OCI-LY7 (cell line): ENCODE results near the gene COG7. TPM values are rescaled to one million over a fixed set of nuclear protein-coding genes. Genes with fewer than 3 reads are reported as not detected.
A peak's percentile ranks its signal among the peaks of the same experiment; 100 is the strongest.

Experiments
- BruUV-seq: library from RNA; stranded (reverse); fragments of 400-500 nt; replicated peaks from 2 replicates; lab custom pipeline; 2021; lab: Mats Ljungman, UMichigan
- CTCF ChIA-PET: fragments of 300-600 bp; sonication (Branson Sonifier 250); formaldehyde crosslinking; loops from one replicate; lab custom pipeline; 2022; ENCODE audit warnings: antibody characterized with exemption; ENCODE audit not compliant: unreplicated experiment; lab: Charles Lee
- POLR2A ChIA-PET: fragments of 300-600 bp; sonication (Branson Sonifier 250); formaldehyde crosslinking; loops from one replicate; lab custom pipeline; 2022; ENCODE audit warnings: antibody characterized with exemption; lab: Charles Lee
- DNase-seq: peaks from one replicate; pipeline ENCODE4 v3.0.0-alpha.2; 2015; ENCODE audit warnings: low spot score
- H2AFZ ChIP-seq: fragments of 200-600 bp; sonication (generic), shearing (Covaris generic); 2 replicates; pipeline ENCODE4 v1.6.1; 2014; ENCODE audit warnings: mild to moderate bottlenecking, antibody characterized with exemption, low read length, moderate library complexity
- H3K27ac ChIP-seq: fragments of 200-600 bp; sonication (generic); 2 replicates; pipeline ENCODE4 v1.5.1; 2014; ENCODE audit warnings: mixed run types, low read depth, mild to moderate bottlenecking, moderate library complexity, low read length, inconsistent platforms; ENCODE audit not compliant: poor library complexity, severe bottlenecking
- H3K36me3 ChIP-seq: fragments of 200-600 bp; sonication (generic); 2 replicates; pipeline ENCODE4 v1.6.1; 2014; ENCODE audit warnings: mild to moderate bottlenecking, antibody characterized with exemption, low read length, moderate library complexity, mixed read lengths; ENCODE audit not compliant: insufficient read depth
- H3K4me1 ChIP-seq: fragments of 200-600 bp; sonication (generic); 2 replicates; pipeline ENCODE4 v1.5.1; 2014; ENCODE audit warnings: mild to moderate bottlenecking, low read length; ENCODE audit not compliant: insufficient read depth, poor library complexity, severe bottlenecking
- H3K4me2 ChIP-seq: fragments of 200-600 bp; sonication (generic); 2 replicates; pipeline ENCODE4 v1.6.1; 2014; ENCODE audit warnings: mild to moderate bottlenecking, low read length
- H3K4me3 ChIP-seq: fragments of 200-600 bp; sonication (generic); 2 replicates; pipeline ENCODE4 v1.5.1; 2014; ENCODE audit warnings: mild to moderate bottlenecking, low read depth, low read length; ENCODE audit not compliant: poor library complexity, severe bottlenecking
- H3K79me2 ChIP-seq: fragments of 200-600 bp; sonication (generic); 2 replicates; pipeline ENCODE4 v1.6.1; 2016; ENCODE audit warnings: low read depth, mild to moderate bottlenecking, low read length, moderate library complexity, mixed read lengths; ENCODE audit not compliant: insufficient read depth
- H3K9me2 ChIP-seq: fragments of 200-600 bp; sonication (generic); 2 replicates; pipeline ENCODE4 v1.6.1; 2016; ENCODE audit warnings: mild to moderate bottlenecking, low read length, mixed read lengths; ENCODE audit not compliant: insufficient read depth
- H3K9me3 ChIP-seq: fragments of 200-600 bp; sonication (generic); 2 replicates; pipeline ENCODE4 v1.6.1; 2014; ENCODE audit warnings: mild to moderate bottlenecking, mixed run types, low read length, mixed read lengths
- H4K20me1 ChIP-seq: fragments of 200-600 bp; sonication (generic); 2 replicates; pipeline ENCODE4 v1.6.1; 2014; ENCODE audit warnings: mild to moderate bottlenecking, antibody characterized with exemption, low read length, moderate library complexity, mixed read lengths; ENCODE audit not compliant: insufficient read depth
- EZH2phosphoT487 ChIP-seq: fragments of 200-600 bp; sonication (generic); IDR thresholded peaks from 2 replicates; pipeline ENCODE4 v1.6.1; 2018; ENCODE audit warnings: low read depth, borderline replicate concordance, mild to moderate bottlenecking, mixed run types, antibody characterized with exemption, low read length, moderate library complexity, mixed read lengths
- intact Hi-C: fragments of 100-400 bp; cut with micrococcal nuclease; formaldehyde crosslinking; loops from one replicate; pipeline ENCODE4 v1.10.0; 2022; ENCODE audit not compliant: unreplicated experiment
- total RNA-seq, 2 experiments: library from RNA; depleted of rRNA in 1 of 2; stranded (reverse); fragments of >200 nt in 1 of 2; shearing (Covaris generic) in 1 of 2; gene quantifications; 2 replicates each; pipeline ENCODE4 v1.2.3, GENCODE V29; 2014 to 2022
- TF ChIP-seq, protein P1 (sequence below): fragments of 200-600 bp; sonication (generic); conservative IDR thresholded peaks from 2 replicates; pipeline ENCODE4 v1.5.1; 2014; ENCODE audit warnings: mild to moderate bottlenecking, antibody characterized with exemption, low read length, moderate library complexity, mixed read lengths

Gene COG7
- total RNA-seq, 2 experiments from 2014 or later = 11.4 to 21.0 TPM

DNA sequence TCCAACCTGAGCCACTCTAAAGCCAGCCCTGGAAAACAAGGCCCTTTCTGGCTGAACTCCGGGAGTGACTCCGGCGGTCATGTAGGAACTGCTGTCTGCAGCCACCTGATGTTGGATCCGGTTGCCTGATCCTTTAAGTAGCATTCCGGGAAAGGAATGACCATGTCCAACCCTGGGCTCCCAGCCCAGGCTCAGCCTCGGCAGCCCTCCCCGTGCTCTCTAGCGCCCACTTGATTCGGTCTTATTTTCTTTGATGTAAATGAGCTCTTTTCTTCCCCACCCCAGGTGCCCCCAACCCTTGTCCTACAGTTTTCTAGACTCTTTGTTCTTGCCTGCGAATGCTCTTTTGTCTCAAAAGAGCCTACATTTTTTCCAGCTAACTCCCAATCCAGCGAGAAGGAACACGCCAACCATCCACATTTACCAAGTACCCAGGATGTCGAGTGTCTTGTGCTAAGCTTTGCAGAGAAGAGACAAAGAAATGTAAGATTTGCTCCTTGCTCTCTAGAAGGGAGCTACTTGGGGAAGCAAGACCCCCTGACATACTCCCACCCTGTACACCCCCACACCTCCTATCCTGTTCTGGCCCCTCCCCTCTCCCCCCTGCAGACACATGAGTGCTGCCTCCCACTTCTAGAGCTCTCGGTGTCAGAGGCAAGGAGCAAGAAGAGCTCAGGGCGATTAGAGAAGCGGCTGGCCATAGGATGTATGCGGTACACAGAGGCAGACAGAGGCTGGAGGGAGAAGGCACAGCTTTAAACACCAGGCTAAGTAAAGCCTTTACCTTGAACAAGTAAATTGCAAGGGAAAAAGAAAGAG, 53.8 kb downstream of the COG7 start:
- Histone ChIP-seq H3K4me3 (no peak overlapping the region), H3K9me2 (no peaks in the 10 kb centered on the region), H3K36me3 (peaks cover 29% of the 10 kb centered on the region), H4K20me1 (no peaks in the 10 kb centered on the region), H3K4me1 (peaks cover 12% of the 10 kb centered on the region), H3K4me2 (no peak overlapping the region), H3K79me2 (no peaks in the 10 kb centered on the region), H3K9me3 (no peaks in the 10 kb centered on the region), H3K27ac (no peak overlapping the region), H2AFZ (no peak overlapping the region)
- TF ChIP-seq, protein P1, sequence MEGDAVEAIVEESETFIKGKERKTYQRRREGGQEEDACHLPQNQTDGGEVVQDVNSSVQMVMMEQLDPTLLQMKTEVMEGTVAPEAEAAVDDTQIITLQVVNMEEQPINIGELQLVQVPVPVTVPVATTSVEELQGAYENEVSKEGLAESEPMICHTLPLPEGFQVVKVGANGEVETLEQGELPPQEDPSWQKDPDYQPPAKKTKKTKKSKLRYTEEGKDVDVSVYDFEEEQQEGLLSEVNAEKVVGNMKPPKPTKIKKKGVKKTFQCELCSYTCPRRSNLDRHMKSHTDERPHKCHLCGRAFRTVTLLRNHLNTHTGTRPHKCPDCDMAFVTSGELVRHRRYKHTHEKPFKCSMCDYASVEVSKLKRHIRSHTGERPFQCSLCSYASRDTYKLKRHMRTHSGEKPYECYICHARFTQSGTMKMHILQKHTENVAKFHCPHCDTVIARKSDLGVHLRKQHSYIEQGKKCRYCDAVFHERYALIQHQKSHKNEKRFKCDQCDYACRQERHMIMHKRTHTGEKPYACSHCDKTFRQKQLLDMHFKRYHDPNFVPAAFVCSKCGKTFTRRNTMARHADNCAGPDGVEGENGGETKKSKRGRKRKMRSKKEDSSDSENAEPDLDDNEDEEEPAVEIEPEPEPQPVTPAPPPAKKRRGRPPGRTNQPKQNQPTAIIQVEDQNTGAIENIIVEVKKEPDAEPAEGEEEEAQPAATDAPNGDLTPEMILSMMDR = no peak
- no peak for TF ChIP-seq EZH2phosphoT487
- no TSS peak for BruUV-seq
- CTCF ChIA-PET = no interaction called here
- DNase-seq = no peak
- intact Hi-C loops = no loop called here
- POLR2A ChIA-PET = no interaction called here

DNA sequence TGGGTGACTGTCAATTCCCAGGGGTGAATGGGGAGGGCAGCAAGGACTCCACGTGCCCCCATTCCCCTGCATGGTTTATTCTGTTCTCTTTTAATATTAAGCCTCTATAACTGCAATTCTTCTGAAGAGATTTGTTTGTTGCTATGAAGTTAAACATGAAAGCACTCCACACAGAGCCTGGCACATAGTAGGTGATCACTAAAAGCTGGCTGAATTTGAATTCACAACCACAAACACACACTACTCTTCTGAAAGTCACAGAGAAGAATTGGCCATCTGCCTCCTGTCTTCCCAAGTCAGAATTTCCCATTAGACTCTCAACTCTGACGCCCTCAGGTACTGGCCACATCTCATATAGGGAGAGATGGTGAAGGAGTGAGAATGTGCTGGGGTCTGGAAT, 55.5 kb downstream of the COG7 start:
- CTCF ChIA-PET = no interaction called here
- no peaks in the 10 kb centered on the region for H3K9me3 ChIP-seq
- no TSS peak for BruUV-seq

More for the DNA sequence above, 55.5 kb downstream of the COG7 start:
- Histone ChIP-seq H2AFZ (no peak overlapping the region), H3K36me3 (peaks cover 20% of the 10 kb centered on the region; the same call in 1 of the 2 replicates), H3K9me2 (no peaks in the 10 kb centered on the region), H3K79me2 (no peaks in the 10 kb centered on the region), H3K27ac (no peak overlapping the region), H3K4me2 (0 out of 2 replicates have a peak overlapping the region, but pooled peaks have one; percentile 10), H3K4me3 (no peak overlapping the region), H4K20me1 (no peaks in the 10 kb centered on the region), H3K4me1 (peaks cover 12% of the 10 kb centered on the region)
- DNase-seq = no peak
- POLR2A ChIA-PET = interaction anchor here (0.5 to 0.6 kb wide), 3 partner anchors 225 to 1395 kb away, joined by 3 to 7 read pairs (median 3); no protein-coding TSS in a partner anchor
- TF ChIP-seq, protein P1 = no peak
- TF ChIP-seq EZH2phosphoT487 = no peak
- intact Hi-C loops = no loop called here
